NCI-H446 treated with DMSO at 0.1 percent for 48 hours (cell line): Measurements from ENCODE around the gene HS3ST5.
A peak's percentile ranks its signal among the peaks of the same experiment; 100 is the strongest.
"Not testable (repeated sequence)": the region's sequence is repeated elsewhere in the genome, so short reads cannot be mapped to it uniquely, and the experiment has no call there.

ENCODE experiments used
- DNase-seq: peaks from one replicate; lab custom pipeline; 2025; lab: John Stamatoyannopoulos, UW

HS3ST5 gene

GRCh38 chr6:114276783-114277182 lies 66.0 kb downstream of the HS3ST5 start:
- DNase-seq, result no peak

- no peak for DNase-seq
These were observed 68.0 kb downstream of the HS3ST5 start for GRCh38 chr6:114274836-114275235.

- DNase-seq, result no peak
These were observed 70.2 kb downstream of the HS3ST5 start for GRCh38 chr6:114272582-114272981.

- no peak for DNase-seq
These were observed 71.4 kb downstream of the HS3ST5 start for GRCh38 chr6:114271405-114271804.

GRCh38 chr6:114267897-114268296 lies 74.9 kb downstream of the HS3ST5 start:
- no peak for DNase-seq

GRCh38 chr6:114260810-114261209 lies 82.0 kb downstream of the HS3ST5 start:
- no peak for DNase-seq

GRCh38 chr6:114258376-114258775 lies 84.4 kb downstream of the HS3ST5 start:
- no peak for DNase-seq

GRCh38 chr6:114253431-114253830 lies 89.4 kb downstream of the HS3ST5 start:
- no peak for DNase-seq

GRCh38 chr6:114249522-114249921 lies 93.3 kb downstream of the HS3ST5 start:
- no peak for DNase-seq

- DNase-seq, result no peak
These were observed 95.7 kb downstream of the HS3ST5 start for GRCh38 chr6:114247101-114247500.

- DNase-seq, result no peak
These were observed 102.0 kb downstream of the HS3ST5 start for GRCh38 chr6:114240796-114241195.

GRCh38 chr6:114228675-114229074 lies 114.1 kb downstream of the HS3ST5 start:
- DNase-seq, result no peak

- no peak for DNase-seq
These were observed 114.8 kb downstream of the HS3ST5 start for GRCh38 chr6:114227944-114228468.

GRCh38 chr6:114220241-114220640 lies 122.6 kb downstream of the HS3ST5 start:
- DNase-seq, result no peak

GRCh38 chr6:114218437-114219340 lies 124.1 kb downstream of the HS3ST5 start:
- no peak for DNase-seq

- not testable (repeated sequence) for DNase-seq
These were observed 124.8 kb downstream of the HS3ST5 start for GRCh38 chr6:114217996-114218395.

GRCh38 chr6:114216789-114217467 lies 125.9 kb downstream of the HS3ST5 start:
- peak; percentile 88 for DNase-seq

- DNase-seq, result no peak
These were observed 132.4 kb downstream of the HS3ST5 start for GRCh38 chr6:114210467-114210866.

- no peak for DNase-seq
These were observed 139.4 kb downstream of the HS3ST5 start for GRCh38 chr6:114203460-114203859.

GRCh38 chr6:114202389-114202788 lies 140.4 kb downstream of the HS3ST5 start:
- DNase-seq, result no peak

GRCh38 chr6:114200891-114201290 lies 141.9 kb downstream of the HS3ST5 start:
- no peak for DNase-seq

- no peak for DNase-seq
These were observed 147.0 kb downstream of the HS3ST5 start for GRCh38 chr6:114195631-114196403.
